Endometrial microvascular endothelial cells (primary cell): ENCODE measurements around the gene CCR5AS.
"Not testable (repeated sequence)": the region's sequence is repeated elsewhere in the genome, so short reads cannot be mapped to it uniquely, and the experiment has no call there.

Source experiments
- in situ Hi-C: cut with HindIII; loops from 2 replicates; pipeline ENCODE4 v1.10.0; 2017; ENCODE audit warnings: low sequenced_read_pairs, low pct_unique_long_range_greater_than_20kb; ENCODE audit errors: inconsistent ontology term

CCR5AS gene

DNA sequence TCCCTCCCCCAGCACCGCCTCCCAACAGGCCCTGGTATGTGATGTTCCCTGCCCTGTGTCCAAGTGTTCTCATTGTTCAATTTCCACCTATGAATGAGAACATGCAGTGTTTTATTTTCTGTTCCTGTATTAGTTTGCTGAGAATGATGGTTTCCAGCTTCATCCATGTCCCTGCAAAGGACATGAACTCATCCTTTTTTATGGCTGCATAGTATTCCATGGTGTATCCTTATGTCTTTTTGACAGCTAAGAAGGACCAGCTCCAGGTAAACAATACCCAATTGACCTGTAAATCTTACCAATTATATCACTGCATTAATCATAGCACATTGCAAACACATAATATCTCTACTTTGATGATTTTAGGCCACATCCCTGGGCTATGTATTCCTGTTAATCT lies 24.0 kb upstream of the CCR5AS start:
- in situ Hi-C loops, result not testable (repeated sequence)

DNA sequence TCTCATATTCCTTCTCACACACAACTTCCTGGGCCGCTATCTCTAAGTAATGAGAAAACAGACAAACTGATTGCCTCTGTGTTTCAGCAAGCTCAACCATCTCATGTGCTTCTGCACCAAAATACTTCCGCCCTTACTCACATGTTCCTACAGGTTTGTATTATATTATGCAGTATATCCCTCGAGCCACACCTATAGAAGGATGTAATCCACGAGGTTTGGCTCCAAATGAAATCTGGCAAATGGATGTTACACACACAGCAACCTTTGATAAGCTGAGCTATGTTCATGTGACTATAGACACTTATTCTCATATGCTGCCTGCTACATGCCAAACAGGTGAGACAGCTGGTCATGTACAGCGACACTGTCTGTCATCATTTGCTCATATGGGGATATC lies 22.8 kb upstream of the CCR5AS start:
- in situ Hi-C loops, result no loop called here

DNA sequence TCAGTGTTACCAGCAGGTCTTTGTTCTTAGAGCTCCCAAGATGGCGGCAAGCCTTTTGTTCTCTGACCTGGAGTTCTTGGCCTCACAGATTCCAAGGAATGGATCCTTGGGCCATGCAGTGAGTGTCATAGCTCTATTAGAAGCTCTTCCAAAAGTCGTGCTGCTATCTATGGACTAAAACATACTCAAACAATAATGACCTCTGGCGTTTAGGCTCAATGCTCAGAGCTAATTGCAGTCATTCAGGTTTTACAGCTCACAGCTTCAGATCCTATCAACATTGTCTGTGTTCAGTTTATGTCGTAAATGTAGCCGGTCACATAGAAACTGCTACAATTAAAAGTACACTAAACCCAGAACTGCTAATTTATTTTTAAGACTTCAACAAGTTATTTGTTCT lies 22.4 kb upstream of the CCR5AS start:
- in situ Hi-C loops, result no loop called here

DNA sequence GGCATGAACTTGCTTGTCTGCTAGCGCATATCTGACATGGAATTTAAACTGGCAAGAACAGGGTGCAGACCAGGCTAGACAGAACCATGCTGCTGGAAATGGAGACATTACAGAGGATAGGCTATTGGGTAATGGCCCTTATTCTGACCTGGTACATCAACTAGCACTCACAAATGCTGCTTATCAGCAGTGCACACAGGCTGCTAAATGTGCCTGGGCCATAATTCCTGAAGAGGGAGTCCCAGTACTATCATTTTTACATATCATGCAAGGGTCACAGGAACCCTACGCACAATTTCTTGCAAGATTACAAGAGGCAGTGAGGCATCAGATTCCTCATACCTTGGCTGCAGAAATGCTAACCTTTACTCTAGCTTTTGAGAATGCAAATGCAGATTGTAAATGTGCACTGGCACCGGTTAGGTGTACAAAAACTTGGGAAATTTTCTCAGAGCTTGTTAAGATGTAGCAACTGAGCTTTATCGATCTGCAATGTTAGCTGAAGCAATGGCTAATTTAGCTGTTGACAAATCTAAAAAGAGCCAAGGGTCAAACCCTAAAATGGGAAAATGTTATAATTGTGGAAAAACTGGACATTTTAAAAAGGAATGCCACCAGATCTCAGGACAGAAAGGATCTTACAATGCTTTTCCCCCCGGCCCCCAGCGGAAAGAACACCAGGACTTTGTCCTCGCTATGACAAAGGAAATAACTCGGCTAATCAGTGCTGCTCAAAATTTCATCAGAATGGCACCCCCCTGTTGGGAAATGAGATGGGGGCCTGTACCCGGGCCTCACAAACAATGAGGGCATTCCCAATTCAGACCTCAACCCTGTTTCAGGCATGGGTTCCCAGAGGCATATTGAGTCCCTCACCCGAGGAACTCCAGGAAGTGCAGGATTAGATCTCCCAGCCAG lies 21.3 kb upstream of the CCR5AS start:
- in situ Hi-C loops, result no loop called here

DNA sequence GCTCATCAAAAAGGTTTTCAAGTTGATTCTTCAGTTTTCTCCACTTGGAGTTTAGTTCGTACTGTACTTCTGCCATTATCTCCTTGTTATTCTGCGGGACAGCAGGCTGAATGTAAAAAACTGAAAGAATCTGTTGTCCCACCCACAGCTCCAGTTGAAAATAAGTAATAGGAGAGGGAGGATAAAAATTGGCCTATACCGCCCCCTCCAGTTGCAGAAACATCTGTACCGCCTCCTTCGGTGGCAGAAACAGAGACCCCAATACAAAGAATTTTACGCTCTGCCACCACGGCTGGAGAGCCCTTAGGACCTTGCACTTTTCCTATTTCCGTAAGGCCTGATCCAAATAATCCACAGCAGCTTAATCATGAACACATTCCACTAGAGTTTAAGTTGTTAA lies 20.5 kb upstream of the CCR5AS start:
- in situ Hi-C loops, result not testable (repeated sequence)

DNA sequence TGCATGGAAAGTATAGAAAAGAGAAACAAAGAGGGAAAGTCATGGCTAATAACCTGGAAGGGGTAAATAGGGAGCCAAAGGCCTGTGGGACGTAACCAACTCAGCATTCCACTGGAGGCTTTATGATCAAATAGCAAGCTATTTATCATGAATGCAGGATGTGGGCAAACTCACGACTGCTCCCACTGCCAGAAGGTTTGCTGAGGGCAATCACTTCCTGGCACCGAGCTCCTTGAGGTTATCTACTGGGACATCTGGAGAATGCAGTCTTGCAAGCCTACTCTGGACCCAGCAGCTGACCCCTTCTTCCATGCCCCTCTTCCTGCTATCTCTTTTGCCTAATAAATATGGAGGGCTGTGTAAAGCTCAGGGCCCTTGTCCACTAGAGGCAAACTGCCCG lies 19.6 kb upstream of the CCR5AS start:
- in situ Hi-C loops, result not testable (repeated sequence)

DNA sequence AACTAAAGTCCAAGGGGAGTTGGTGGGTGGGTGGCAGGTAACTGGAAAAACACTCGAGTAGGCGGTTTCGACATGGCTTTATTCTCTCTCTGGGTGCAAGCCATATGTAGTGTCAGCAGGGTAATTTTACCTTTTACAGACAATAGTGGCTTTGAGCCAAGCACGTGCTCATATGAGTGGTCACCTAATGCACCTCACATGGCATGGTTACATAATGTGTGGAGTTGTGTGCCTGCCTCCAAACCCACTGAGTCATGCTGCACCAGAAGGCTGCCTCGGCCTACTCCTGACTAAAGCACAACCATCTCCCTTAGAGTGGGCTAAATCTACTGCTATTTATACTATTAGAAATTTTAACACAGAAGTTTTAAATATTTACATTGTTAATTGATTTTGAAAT lies 16.7 kb upstream of the CCR5AS start:
- in situ Hi-C loops, result no loop called here

DNA sequence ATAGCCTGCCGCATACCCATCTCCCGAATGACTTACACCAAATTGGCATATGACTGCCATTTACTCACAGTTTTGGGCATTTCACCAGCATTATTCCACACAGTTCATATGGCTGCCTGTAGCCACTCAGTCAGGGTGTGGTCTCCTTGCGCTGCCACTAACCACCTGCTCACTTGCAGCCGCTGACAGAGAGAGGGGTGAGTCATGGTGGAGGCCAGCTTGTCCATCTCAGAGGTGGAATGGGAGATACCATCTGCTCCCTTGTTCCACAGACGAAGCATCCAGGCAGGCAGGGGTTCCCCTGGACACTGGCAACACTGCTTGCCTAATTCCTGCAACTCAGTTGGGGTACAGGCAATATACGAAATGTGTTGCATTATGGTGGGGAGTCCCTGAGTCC lies 15.8 kb upstream of the CCR5AS start:
- in situ Hi-C loops, result no loop called here

DNA sequence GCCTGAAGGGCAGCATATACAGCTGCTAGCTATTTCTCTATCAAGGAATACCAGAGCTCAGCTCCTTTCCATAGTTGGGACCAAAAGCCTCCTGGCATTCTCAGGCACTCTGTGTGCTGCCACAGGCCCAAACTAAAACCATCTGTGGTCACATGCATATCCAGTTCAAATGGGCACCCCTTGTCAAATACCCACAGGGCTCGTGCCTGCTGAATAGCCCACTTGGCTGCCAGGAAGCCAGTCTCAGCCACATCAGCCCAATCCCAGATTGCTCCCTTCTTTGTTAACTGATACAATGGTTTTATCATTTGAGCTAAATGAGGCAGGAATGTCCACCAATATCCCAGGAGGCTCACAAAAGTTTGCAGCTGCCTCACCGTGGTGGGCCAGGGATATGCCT lies 14.1 kb upstream of the CCR5AS start:
- in situ Hi-C loops, result no loop called here

DNA sequence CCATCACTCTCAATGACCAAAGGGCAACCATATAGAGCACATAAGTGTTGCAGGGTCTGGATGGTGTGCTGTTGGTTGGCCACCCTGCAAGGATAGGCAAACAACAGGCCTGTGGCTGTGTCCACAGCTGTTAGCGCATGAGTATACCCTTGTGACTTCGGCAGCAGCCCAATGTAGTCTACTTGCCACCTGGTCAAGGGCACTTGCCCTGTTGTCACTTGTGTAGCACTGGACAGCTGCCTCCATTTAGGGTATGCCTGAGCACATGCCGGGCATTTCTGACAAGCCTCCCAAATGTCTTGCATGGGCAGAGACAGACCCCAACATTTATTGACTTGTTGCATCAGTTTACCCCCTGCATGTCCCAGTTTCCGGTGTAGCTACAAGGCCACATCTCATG lies 12.9 kb upstream of the CCR5AS start:
- in situ Hi-C loops, result no loop called here

DNA sequence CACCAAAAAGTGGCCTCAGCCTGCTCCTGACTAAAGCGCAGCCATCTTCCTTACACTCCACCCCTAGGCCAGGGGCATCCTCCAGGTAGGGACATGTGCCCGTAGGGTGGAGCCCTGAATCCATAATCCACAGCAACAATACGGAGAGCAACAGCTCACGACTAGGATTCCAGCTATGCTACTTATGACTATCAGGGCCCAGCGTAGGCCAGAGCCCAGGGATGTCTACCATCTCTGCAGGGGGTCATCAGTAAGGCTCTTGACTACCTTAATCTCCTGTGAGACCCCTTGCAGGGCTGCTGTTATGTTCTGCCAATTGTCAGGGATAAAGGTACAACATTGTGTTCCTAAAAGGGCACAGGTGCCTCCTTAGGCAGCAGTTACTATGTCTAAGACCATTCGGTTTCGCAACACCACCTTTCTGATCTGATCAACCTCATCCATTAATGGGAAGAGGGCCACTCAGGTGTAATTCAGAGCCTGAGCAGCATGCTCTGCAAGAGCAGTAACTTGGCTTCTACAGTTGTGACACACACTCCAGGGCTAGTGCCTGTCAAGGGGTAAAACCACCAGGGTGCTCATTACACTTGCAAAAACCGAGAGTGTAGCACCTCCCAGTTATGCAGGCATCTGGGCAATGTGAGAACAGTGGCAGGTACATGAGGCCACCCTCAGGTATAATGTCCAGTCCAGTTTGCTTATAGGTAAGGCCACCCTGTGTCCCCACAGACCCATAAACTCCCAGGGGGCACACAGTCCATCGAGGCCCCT lies 11.2 kb upstream of the CCR5AS start:
- in situ Hi-C loops, result no loop called here

DNA sequence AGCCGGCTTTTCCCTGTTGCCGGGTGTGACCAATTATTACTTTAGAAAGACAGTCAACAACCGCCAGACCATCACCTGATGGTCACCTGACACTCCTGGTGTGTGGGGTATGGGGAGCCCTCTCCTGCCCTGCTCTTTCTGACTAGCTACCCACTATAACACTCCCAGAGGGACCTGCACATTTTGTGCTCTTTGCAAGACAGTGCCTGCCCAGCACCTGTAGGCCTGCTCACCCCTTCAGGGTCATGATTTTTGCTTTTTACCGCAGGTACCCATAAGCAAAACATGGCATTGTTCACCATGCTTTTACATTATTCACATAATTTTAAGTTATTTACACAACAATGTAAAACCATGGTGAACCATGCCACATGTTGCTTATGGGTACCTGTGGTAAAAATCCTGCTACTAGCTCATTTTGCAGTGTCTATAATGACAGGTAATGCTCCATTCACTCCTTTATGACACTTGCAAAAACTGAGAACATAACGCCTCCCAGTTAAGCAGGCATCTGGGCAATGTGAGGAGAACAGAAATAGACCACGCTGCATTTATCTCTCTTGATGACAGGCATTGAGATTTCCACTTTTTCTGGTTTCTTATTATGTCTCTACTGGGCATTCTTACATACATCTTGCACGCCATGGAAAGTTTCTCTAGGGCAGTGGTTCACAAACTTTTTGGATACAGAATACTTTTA lies 10.1 kb upstream of the CCR5AS start:
- in situ Hi-C loops, result no loop called here

DNA sequence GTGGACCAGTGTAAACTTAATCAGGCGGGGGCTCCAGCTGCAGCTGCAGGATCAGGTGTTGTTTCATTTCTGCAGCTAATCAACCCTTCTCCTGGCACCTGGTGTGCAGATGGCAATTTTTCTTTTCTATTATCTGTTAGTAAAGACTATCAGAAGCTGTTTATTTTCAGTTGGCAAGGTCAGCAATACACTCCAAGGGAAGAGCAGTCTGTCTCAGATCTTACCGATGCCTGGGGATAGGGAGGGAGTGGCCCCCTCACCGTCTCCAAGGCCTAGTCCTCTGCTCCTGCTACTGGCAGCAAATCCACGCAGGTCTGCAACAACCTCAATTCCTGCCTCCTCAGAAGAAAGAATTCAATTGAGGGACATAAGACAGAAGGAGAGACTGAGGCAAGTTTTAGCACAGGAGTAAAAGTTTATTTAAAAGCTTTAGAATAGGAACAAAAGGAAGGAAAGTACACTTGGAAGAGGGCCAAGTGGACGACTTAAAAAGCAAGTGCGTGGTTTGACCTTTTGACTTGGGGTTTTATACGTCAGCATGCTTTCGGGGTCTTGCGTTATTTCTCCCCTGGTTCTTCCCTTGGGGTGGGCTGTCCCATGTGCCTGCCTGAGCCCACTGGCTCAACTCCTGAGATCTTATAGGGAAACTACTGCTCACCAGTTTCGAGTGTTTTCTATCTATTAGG lies 9.4 kb upstream of the CCR5AS start:
- in situ Hi-C loops, result no loop called here

DNA sequence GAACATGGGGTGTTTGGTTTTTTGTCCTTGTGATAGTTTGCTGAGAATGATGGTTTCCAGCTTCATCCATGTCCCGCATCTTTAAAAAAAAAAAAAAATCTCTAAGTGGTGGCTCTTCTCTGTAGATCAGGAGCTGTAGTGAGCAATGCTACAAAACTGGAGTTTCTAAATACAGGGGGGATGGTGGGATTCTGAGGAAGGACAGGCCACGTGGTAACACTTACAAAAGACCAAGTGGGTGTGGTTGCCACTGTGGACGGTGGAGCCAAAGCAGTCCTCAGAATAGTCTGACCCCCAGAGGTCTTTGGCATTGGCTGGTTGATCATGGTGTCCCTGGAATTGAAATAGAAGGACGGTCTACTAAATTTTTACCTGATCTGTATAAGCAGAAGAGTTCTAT lies 7.9 kb upstream of the CCR5AS start:
- in situ Hi-C loops, result no loop called here

DNA sequence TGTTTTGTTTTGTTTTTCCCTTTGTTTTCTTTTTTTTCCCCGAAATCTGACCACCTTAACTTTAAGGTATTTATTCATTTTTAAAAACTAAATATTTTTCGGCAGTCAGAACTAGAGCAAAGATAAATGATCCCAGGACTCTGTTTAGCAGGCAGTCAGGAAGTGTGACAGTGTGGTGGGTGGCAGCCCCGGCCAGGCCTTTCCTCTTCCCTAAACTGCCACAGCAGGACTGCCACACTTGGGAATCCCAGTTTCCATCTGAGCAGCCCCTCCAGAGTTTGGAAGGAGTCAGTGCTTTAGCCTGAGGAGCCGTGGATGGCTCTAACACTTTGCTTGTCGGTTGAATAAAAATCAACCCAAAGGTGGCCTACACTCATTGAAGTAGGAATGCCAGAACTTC lies 7.1 kb upstream of the CCR5AS start:
- in situ Hi-C loops, result no loop called here

DNA sequence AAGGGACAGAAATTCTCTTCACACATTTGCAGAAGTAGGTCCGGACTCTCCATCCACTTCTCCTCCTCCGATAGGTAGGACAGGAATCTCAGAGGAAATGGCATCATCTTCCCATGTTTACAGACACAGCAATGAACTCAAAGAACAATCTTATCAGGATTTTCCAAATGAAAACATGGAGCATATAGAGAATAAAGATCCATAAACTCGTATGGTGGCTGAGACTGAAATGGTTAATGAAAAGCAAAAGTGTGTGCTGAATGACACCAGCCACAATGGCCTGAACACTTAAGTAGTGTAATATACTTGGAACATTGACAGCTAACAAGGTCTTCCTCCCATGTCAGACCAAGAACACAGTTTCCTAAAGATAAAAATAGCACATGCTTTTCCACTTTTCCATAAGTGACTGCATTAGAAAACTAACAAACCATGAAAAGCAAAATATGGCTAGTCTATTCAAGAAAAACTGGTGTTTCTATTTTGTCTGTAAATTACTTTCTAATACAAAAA lies 6.0 kb upstream of the CCR5AS start:
- in situ Hi-C loops, result no loop called here

DNA sequence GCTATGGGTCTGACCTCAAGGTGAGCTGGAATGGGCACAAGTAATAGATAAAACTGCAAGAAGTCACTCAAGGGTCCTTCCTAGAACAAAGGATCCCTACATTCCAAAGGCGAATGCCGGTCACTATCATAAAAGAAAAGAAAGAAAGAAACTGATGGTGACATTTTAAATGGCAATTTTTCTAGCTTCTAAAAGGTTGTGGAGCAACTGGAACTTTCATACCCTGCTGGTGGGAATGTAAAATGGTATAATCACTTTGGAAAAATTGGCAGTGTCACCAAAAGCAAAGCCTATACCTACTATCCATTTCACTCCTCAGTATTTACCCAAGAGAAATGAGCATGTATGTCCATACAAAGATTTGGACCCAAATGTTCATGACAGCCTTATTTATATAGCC lies 4.4 kb upstream of the CCR5AS start:
- in situ Hi-C loops, result no loop called here

DNA sequence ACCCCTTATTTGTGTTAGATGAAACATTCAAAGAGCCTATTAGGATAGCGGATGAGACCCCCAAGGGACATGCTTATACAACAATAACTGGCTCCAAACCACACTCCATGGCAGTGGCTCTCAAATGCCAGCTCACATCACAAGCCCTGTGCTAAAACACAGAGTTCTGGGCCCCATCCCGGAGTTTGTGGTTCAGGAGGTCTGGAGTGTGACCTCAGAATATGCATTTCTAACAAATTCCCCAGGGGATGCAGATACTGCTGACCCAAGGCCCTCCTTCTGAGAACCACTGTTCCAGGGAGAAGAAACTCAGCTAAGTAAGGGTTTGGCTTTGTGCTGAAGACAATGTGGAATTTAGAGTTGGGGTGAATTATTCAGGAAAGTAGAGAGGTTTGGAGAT lies 3.8 kb upstream of the CCR5AS start:
- in situ Hi-C loops, result no loop called here
